Measurements from ENCODE around the gene PDE9A. TPM values are rescaled to one million over a fixed set of nuclear protein-coding genes. Genes with fewer than 3 reads are reported as not detected.

Gene PDE9A
- total and polyA plus RNA-seq, 2 experiments from 2014 or later, result not detected

- WGBS, 2 experiments (ENCODE audit: low coverage in 1 of 2, low lambda C conversion rate in 2 of 2, missing lambda C conversion rate in 2 of 2), result 5 to 7% methylated on average over 37 to 39 of the region's 40 CpGs
Observed at GRCh38 chr21:42781150-42781970, 127.9 kb downstream of the PDE9A start.

GRCh38 chr21:42781971-42782722, 128.7 kb downstream of the PDE9A start:
- Histone ChIP-seq H3K27me3 (replicated peaks; ENCODE audit: insufficient read depth) (peaks cover 65% of the 10 kb centered on the region), H3K27ac (no peak overlapping the region), H3K9me2 (ENCODE audit: insufficient read depth) (no peaks in the 10 kb centered on the region), H3K9ac (no peak overlapping the region), H3F3A (ENCODE audit: insufficient read depth) (no peaks in the 10 kb centered on the region), H3K79me2 (ENCODE audit: insufficient read depth) (no peaks in the 10 kb centered on the region), H3K4me2 (ENCODE audit: unreplicated experiment) (no peak overlapping the region), H4K20me1 (ENCODE audit: insufficient read depth) (no peaks in the 10 kb centered on the region), H3K4me1 (ENCODE audit: insufficient read depth) (no peaks in the 10 kb centered on the region), H3K4me3 (no peak overlapping the region), H3K36me3 (ENCODE audit: low read depth) (no peaks in the 10 kb centered on the region), H2AFZ (no peak overlapping the region), H3K9me3 (ENCODE audit: low read depth) (no peaks in the 10 kb centered on the region)
- WGBS, 2 experiments (ENCODE audit: low coverage in 1 of 2, low lambda C conversion rate in 2 of 2, missing lambda C conversion rate in 2 of 2), result 62% methylated on average over 14 of the region's 14 CpGs
- DNase-seq, result no peak
- in situ Hi-C loops (cut with MboI), result no loop called here
- TF ChIP-seq EZH2 (IDR thresholded peaks at IDR 0.05; ENCODE audit: insufficient read depth, poor library complexity, severe bottlenecking), result no peak
- no peak for TF ChIP-seq EZH2phosphoT487 (IDR thresholded peaks at IDR 0.05; ENCODE audit: insufficient read depth, low read depth)

More at GRCh38 chr21:42781150-42781970, 127.9 kb downstream of the PDE9A start:
- Histone ChIP-seq H3K79me2 (ENCODE audit: insufficient read depth) (no peaks in the 10 kb centered on the region), H2AFZ (no peak overlapping the region), H3K4me2 (ENCODE audit: unreplicated experiment) (no peak overlapping the region), H3K4me3 (no peak overlapping the region), H4K20me1 (ENCODE audit: insufficient read depth) (no peaks in the 10 kb centered on the region), H3K27me3 (replicated peaks; ENCODE audit: insufficient read depth) (peaks cover 59% of the 10 kb centered on the region), H3K9ac (no peak overlapping the region), H3K9me3 (ENCODE audit: low read depth) (no peaks in the 10 kb centered on the region), H3K9me2 (ENCODE audit: insufficient read depth) (no peaks in the 10 kb centered on the region), H3K4me1 (ENCODE audit: insufficient read depth) (no peaks in the 10 kb centered on the region), H3F3A (ENCODE audit: insufficient read depth) (no peaks in the 10 kb centered on the region), H3K36me3 (ENCODE audit: low read depth) (no peaks in the 10 kb centered on the region), H3K27ac (no peak overlapping the region)
- in situ Hi-C loops (cut with MboI), result no loop called here
- TF ChIP-seq EZH2 (IDR thresholded peaks at IDR 0.05; ENCODE audit: insufficient read depth, poor library complexity, severe bottlenecking) (peak; percentile 56), EZH2phosphoT487 (IDR thresholded peaks at IDR 0.05; ENCODE audit: insufficient read depth, low read depth) (no peak)
- DNase-seq, result peak; percentile 23

DNA sequence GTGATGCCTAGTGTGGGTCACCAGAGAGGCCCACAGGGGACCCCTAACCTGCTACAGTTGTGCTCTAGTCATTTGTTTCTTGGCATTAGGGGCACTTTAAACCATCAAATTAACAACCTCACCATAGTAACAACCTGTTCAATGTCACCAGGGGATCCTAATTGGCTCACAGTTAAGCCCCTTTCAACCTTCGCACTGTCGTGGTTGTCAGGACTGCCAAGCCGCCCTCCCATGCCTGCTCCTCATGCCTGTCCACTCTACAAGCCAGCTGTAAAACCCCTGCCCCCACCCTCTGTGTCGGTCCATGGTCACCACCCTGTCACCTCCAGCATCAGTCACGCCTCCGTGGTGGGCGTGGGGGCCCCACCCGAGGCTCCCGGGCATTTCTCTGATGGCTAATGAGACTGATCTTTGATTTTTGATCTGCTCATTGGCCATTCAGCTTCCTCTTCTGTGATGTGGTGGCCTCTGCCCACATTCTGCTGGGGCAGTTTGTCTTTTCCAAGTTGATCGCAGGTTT, 129.4 kb downstream of the PDE9A start:
- H3K36me3 ChIP-seq (ENCODE audit: low read depth), result no peaks in the 10 kb centered on the region
- H2AFZ ChIP-seq, result no peak overlapping the region
- H3K4me3 ChIP-seq, result no peak overlapping the region
- no peaks in the 10 kb centered on the region for H3K79me2 ChIP-seq (ENCODE audit: insufficient read depth)
- no peaks in the 10 kb centered on the region for H3K9me3 ChIP-seq (ENCODE audit: low read depth)
- H3K27ac ChIP-seq, result no peak overlapping the region
- H3K9ac ChIP-seq, result no peak overlapping the region
- no peak for DNase-seq
- no peaks in the 10 kb centered on the region for H4K20me1 ChIP-seq (ENCODE audit: insufficient read depth)
- TF ChIP-seq EZH2 (IDR thresholded peaks at IDR 0.05; ENCODE audit: insufficient read depth, poor library complexity, severe bottlenecking) (no peak), EZH2phosphoT487 (IDR thresholded peaks at IDR 0.05; ENCODE audit: insufficient read depth, low read depth) (no peak)
- H3K4me2 ChIP-seq (ENCODE audit: unreplicated experiment), result no peak overlapping the region
- H3F3A ChIP-seq (ENCODE audit: insufficient read depth), result no peaks in the 10 kb centered on the region
- H3K27me3 ChIP-seq (replicated peaks; ENCODE audit: insufficient read depth), result peaks cover 59% of the 10 kb centered on the region
- no peaks in the 10 kb centered on the region for H3K9me2 ChIP-seq (ENCODE audit: insufficient read depth)
- H3K4me1 ChIP-seq (ENCODE audit: insufficient read depth), result no peaks in the 10 kb centered on the region
- in situ Hi-C loops (cut with MboI), result no loop called here
- WGBS, 2 experiments (ENCODE audit: low coverage in 1 of 2, low lambda C conversion rate in 2 of 2, missing lambda C conversion rate in 2 of 2), result 58 to 67% methylated on average over 10 of the region's 10 CpGs

DNA sequence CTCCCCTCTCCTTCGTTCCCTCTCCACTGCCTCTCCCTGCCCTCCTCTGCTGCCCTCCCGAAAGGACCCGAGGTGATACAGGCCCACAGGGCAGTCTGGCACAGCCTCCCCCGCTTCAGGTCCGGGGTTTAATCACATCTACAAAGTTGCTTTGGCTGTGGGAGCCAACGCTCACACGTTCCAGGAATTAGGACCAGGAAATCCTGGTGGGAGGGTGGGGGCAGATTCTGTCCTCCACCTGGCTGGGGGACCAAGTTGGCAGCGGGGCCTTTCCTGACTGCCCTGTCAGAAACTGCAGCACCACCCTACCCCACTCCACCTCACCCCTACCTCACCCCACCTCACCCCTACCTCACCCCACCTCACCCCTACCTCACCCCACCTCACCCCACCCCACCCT, 130.9 kb downstream of the PDE9A start:
- no peaks in the 10 kb centered on the region for H3K36me3 ChIP-seq (ENCODE audit: low read depth)
- no peaks in the 10 kb centered on the region for H3K9me2 ChIP-seq (ENCODE audit: insufficient read depth)
- H3K9ac ChIP-seq, result no peak overlapping the region
- WGBS, 2 experiments (ENCODE audit: low coverage in 1 of 2, low lambda C conversion rate in 2 of 2, missing lambda C conversion rate in 2 of 2), result 34 to 39% methylated on average over 7 to 8 of the region's 8 CpGs
- H3K9me3 ChIP-seq (ENCODE audit: low read depth), result no peaks in the 10 kb centered on the region
- no peaks in the 10 kb centered on the region for H3K79me2 ChIP-seq (ENCODE audit: insufficient read depth)
- TF ChIP-seq EZH2phosphoT487 (IDR thresholded peaks at IDR 0.05; ENCODE audit: insufficient read depth, low read depth) (no peak), EZH2 (IDR thresholded peaks at IDR 0.05; ENCODE audit: insufficient read depth, poor library complexity, severe bottlenecking) (no peak)
- no peak overlapping the region for H3K4me3 ChIP-seq
- H3K27ac ChIP-seq, result no peak overlapping the region
- no peak overlapping the region for H3K4me2 ChIP-seq (ENCODE audit: unreplicated experiment)
- no peak for DNase-seq
- no peaks in the 10 kb centered on the region for H3K4me1 ChIP-seq (ENCODE audit: insufficient read depth)
- H3F3A ChIP-seq (ENCODE audit: insufficient read depth), result no peaks in the 10 kb centered on the region
- H3K27me3 ChIP-seq (replicated peaks; ENCODE audit: insufficient read depth), result peaks cover 54% of the 10 kb centered on the region
- no peaks in the 10 kb centered on the region for H4K20me1 ChIP-seq (ENCODE audit: insufficient read depth)
- no peak overlapping the region for H2AFZ ChIP-seq
- in situ Hi-C loops (cut with MboI), result no loop called here
